ENCODE data around the gene SYTL4. TPM values are rescaled to one million over a fixed set of nuclear protein-coding genes. Genes with fewer than 3 reads are reported as not detected.

Gene SYTL4
- total RNA-seq, 1 experiment from 2014 or later: 0.13 TPM

DNA sequence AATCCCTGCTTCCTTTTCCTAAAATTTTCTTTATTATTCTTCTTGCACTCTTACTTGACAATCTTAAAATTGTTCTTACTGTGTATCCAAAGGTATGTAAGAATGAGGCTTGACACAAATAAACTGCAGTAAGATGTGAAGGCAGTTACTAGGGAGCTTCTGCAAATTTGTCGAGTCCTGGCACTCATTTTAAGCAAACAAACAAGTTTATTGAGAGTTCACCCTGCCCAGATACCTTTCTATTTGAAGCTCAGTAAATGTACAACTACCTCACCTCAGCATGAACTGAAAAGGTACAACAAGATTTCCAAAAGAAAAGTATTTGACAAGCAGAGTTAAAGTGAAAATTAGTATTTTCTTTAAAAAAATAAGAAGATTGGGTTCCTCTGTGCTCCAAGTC is 13.3 kb upstream of the SYTL4 start:
- Histone ChIP-seq H3T11ph (ENCODE audit: low read length) (no peak overlapping the region), H2BK5ac (ENCODE audit: insufficient read length, low read length) (no peak overlapping the region), H3K79me2 (ENCODE audit: insufficient read depth, low read length) (no peaks in the 10 kb centered on the region), H3K79me1 (ENCODE audit: insufficient read depth, low read depth, low read length, poor library complexity, severe bottlenecking) (no peaks in the 10 kb centered on the region), H3K27ac (ENCODE audit: insufficient read length, low read depth, low read length) (no peak overlapping the region), H2AK5ac (ENCODE audit: insufficient read length, low read length) (no peak overlapping the region), H3K4ac (ENCODE audit: low read depth, low read length) (no peak overlapping the region), H3K4me2 (ENCODE audit: insufficient read depth, insufficient read length, low read length) (no peak overlapping the region), H3K56ac (ENCODE audit: insufficient read length, low read depth, low read length) (no peak overlapping the region), H4K91ac (ENCODE audit: insufficient read length, low read depth, low read length) (no peak overlapping the region), H4K20me1 (ENCODE audit: control insufficient read depth, insufficient read depth, insufficient read length) (no peaks in the 10 kb centered on the region), H4K8ac (replicated peaks; ENCODE audit: insufficient read length, low read depth, low read length) (no peak overlapping the region), H3K23ac (ENCODE audit: insufficient read length, low read depth, low read length) (no peak overlapping the region), H3K18ac (ENCODE audit: insufficient read length, low read depth, low read length) (no peak overlapping the region), H3K27me3 (ENCODE audit: insufficient read depth, low read length) (no peaks in the 10 kb centered on the region), H3K9ac (ENCODE audit: extremely low read depth, insufficient read length, low read length) (no peak overlapping the region), H2BK15ac (ENCODE audit: low read depth, low read length) (no peak overlapping the region), H2BK12ac (ENCODE audit: insufficient read length, low read depth, low read length) (no peak overlapping the region), H2BK120ac (ENCODE audit: low read depth, low read length, poor library complexity, severe bottlenecking) (no peak overlapping the region), H3K14ac (ENCODE audit: insufficient read depth, low read length) (no peak overlapping the region), H2AFZ (ENCODE audit: low read length) (no peak overlapping the region), H3K23me2 (ENCODE audit: insufficient read length, low read depth, low read length, poor library complexity, severe bottlenecking) (no peaks in the 10 kb centered on the region), H2BK20ac (ENCODE audit: low read depth, low read length, poor library complexity, severe bottlenecking) (no peak overlapping the region), H3K9me3 (ENCODE audit: control insufficient read depth, low read depth, low read length) (peaks cover 9% of the 10 kb centered on the region), H3K4me1 (ENCODE audit: insufficient read depth, low read length) (no peaks in the 10 kb centered on the region), H4K5ac (ENCODE audit: insufficient read length, low read depth, low read length) (no peak overlapping the region)
- peaks cover 1% of the 10 kb centered on the region; the same call in 1 of the 2 replicates for H3K27me3 Mint-ChIP-seq (ENCODE audit: low read depth)
- WGBS (ENCODE audit: extremely low coverage, insufficient read length, low lambda C conversion rate): no CpG with 5 or more reads among the region's 1 CpG
- peaks cover 21 to 39% of the 10 kb centered on the region in 2 experiments for H3K9me3 Mint-ChIP-seq
- peaks cover 0 to 1% (median 0%) of the 10 kb centered on the region in 3 experiments; a peak in 3 of 7 replicates for H3K36me3 Mint-ChIP-seq (ENCODE audit: insufficient read depth in 1 of 3, low read depth in 3 of 3)
- H3K4me3 Mint-ChIP-seq: no peak overlapping the region
- DNase-seq: no peak
- TF ChIP-seq, protein P1, sequence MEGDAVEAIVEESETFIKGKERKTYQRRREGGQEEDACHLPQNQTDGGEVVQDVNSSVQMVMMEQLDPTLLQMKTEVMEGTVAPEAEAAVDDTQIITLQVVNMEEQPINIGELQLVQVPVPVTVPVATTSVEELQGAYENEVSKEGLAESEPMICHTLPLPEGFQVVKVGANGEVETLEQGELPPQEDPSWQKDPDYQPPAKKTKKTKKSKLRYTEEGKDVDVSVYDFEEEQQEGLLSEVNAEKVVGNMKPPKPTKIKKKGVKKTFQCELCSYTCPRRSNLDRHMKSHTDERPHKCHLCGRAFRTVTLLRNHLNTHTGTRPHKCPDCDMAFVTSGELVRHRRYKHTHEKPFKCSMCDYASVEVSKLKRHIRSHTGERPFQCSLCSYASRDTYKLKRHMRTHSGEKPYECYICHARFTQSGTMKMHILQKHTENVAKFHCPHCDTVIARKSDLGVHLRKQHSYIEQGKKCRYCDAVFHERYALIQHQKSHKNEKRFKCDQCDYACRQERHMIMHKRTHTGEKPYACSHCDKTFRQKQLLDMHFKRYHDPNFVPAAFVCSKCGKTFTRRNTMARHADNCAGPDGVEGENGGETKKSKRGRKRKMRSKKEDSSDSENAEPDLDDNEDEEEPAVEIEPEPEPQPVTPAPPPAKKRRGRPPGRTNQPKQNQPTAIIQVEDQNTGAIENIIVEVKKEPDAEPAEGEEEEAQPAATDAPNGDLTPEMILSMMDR (conservative IDR thresholded peaks at IDR 0.05): no peak
- H3K4me1 Mint-ChIP-seq: no peaks in the 10 kb centered on the region
- H3K27ac Mint-ChIP-seq: no peak overlapping the region

All from H9 (cell line).